ENCODE results near the gene SPIRE2.
A peak's percentile ranks its signal among the peaks of the same experiment; 100 is the strongest.

The SPIRE2 gene

DNA sequence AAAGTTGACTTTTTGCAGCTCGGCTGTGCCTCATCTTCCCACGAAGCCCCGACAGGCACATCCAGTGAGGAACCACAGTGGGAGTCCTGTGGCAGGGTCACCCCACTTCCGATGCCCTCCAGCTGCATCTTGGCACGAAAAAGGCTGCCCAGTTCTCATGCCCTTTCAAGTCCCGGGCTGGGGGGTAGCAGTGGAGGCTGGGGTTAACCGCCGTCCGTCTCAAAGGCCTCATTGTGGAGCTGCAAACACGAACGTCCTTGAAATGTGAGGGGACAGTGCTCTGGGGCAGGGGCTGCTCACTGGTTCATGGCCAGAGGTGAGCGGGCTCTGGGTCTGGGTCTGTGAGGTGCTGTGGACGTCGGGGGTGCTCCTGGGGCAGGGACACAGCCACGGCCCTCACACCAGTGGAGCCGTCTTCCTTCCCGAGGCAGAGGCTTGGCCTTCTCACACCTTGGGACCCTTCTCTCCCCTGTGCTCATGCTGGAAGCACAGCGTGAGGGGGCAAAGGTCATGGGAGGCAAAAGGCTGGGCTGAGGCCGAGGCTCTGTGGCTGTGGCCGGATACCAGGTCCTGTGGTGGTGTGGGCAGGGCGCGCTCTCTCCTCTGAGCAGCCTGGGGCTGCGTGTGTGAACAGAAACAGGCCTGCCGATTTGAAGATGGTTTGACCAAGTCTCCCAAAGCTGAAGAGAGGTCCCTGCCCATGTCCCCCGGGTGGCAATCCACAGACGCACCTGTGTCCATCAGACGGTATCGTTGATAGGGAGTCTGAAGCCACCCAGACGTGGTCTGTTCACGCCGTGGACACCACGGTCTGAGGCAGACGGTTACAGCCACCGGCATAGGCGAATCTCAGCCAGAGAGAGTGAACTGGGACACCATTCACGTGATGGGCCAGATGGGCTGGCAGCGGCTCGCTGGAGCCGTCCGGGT, 87.3 kb downstream of the SPIRE2 start:
- no peak for DNase-seq

DNA sequence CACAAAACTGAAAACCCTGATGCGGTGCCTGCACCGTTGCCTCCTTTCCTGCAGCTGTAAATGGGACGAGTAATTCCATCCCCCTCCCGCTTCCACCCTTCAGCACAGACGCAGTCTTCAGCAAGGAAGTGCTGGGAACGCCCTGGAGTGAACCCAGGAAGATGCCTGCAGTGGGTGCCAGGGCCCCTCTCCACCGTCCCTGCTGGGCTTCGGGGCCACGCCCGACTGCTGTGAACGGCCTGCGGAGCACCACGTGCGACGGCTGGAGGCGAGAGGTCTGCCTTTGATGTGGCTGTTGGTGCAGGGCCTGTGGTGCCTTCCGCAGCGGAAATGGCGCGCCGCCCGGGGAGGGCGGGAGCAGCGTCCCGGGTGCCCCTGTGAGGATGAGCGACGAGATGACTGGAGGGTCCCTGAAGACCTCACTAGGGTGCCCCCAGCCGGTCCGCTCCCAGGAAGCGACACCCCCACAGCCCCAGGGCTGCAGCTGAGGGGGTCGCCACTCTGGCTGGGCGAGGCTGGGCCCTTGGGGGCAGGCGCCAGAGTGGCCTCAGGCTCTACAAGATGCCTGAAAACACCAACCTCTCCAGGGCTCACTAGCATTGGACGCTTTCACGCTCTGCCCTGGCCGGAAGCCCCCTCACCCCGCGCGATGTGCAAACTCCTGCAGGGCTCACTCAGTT, 89.6 kb downstream of the SPIRE2 start:
- peak; percentile 54 to 92 (median 59) for DNase-seq

DNA sequence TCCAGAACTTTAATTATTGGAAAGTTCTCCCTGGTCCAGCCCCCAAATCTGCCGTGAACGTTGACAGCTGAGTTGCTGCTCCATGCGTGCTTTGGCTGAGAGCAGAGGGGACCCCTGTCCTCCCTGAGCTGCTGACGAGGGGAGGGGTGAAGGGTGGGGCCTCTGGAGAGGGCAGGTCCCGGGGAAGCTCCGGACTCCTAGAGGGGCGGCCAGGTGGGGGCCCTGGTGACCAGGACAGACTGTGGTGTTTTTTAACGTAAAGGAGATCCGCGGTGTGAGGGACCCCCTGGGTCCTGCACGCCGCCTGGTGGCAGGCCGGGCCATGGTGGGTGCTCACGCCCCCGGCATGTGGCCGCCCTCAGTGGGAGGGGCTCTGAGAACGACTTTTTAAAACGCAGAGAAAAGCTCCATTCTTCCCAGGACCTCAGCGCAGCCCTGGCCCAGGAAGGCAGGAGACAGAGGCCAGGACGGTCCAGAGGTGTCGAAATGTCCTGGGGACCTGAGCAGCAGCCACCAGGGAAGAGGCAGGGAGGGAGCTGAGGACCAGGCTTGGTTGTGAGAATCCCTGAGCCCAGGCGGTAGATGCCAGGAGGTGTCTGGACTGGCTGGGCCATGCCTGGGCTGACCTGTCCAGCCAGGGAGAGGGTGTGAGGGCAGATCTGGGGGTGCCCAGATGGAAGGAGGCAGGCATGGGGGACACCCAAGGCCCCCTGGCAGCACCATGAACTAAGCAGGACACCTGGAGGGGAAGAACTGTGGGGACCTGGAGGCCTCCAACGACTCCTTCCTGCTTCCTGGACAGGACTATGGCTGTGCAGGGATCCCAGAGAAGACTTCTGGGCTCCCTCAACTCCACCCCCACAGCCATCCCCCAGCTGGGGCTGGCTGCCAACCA, 90.4 kb downstream of the SPIRE2 start, which contains the start of gene MC1R:
Gene MC1R, plus strand, starts transcription at position 410 of the 895 bp plus-strand sequence. Its CDS starts 397 bp downstream, at position 807.
- peak in 1 of 5 experiments; percentile 39 for DNase-seq

DNA sequence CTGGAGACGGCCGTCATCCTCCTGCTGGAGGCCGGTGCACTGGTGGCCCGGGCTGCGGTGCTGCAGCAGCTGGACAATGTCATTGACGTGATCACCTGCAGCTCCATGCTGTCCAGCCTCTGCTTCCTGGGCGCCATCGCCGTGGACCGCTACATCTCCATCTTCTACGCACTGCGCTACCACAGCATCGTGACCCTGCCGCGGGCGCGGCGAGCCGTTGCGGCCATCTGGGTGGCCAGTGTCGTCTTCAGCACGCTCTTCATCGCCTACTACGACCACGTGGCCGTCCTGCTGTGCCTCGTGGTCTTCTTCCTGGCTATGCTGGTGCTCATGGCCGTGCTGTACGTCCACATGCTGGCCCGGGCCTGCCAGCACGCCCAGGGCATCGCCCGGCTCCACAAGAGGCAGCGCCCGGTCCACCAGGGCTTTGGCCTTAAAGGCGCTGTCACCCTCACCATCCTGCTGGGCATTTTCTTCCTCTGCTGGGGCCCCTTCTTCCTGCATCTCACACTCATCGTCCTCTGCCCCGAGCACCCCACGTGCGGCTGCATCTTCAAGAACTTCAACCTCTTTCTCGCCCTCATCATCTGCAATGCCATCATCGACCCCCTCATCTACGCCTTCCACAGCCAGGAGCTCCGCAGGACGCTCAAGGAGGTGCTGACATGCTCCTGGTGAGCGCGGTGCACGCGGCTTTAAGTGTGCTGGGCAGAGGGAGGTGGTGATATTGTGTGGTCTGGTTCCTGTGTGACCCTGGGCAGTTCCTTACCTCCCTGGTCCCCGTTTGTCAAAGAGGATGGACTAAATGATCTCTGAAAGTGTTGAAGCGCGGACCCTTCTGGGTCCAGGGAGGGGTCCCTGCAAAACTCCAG, 91.5 kb downstream of the SPIRE2 start:
- no peak for DNase-seq

DNA sequence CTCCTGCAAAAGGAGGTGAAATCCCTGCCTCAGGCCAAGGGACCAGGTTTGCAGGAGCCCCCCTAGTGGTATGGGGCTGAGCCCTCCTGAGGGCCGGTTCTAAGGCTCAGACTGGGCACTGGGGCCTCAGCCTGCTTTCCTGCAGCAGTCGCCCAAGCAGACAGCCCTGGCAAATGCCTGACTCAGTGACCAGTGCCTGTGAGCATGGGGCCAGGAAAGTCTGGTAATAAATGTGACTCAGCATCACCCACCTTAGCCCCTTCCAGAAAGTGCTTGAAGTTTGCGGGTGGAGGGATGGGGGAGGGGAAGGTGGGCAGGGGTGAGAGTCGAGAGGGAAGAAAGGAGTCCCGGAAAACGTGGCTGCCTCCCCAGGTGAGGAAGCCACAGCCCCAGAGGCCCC, 92.4 kb downstream of the SPIRE2 start:
- no peak for DNase-seq

Data from T-helper 2 cell (primary cell).